ENCODE measurements around the gene NBAS. TPM values are rescaled to one million over a fixed set of nuclear protein-coding genes. Genes with fewer than 3 reads are reported as not detected.
A peak's percentile ranks its signal among the peaks of the same experiment; 100 is the strongest.

NBAS gene
- total and polyA plus RNA-seq, 7 experiments from 2014 or later = 18.6 to 41.6 (median 32.7) TPM

- H3K4me1 Mint-ChIP-seq = peaks cover 5 to 14% (median 12%) of the 10 kb centered on the region in 7 donors
- DNase-seq (peak in 2 of 9 donors; percentile 11 to 28), ATAC-seq (no peak)
- H3K27me3 Mint-ChIP-seq = peaks cover 0 to 15% (median 0%) of the 10 kb centered on the region in 5 donors
- Histone ChIP-seq H3K27ac (ENCODE audit: low read depth, low read length) (no peak overlapping the region), H3K27me3 (ENCODE audit: control insufficient read depth in 2 of 2, insufficient read depth in 2 of 2, low read length in 2 of 2) (no peaks in the 10 kb centered on the region), H3K4me3 (ENCODE audit: low read length) (no peak overlapping the region), H3K36me3 (ENCODE audit: control insufficient read depth in 2 of 3, insufficient read depth in 3 of 3, low read length in 3 of 3) (no peaks in the 10 kb centered on the region), H3K9me3 (ENCODE audit: control insufficient read depth in 2 of 3, low read length in 3 of 3) (no peaks in the 10 kb centered on the region), H3K4me1 (ENCODE audit: control insufficient read depth in 2 of 2, insufficient read depth in 2 of 2, low read length in 2 of 2) (peaks cover 0 to 8% of the 10 kb centered on the region in 2 donors)
- POLR2A ChIA-PET = no interaction called here
- no peaks in the 10 kb centered on the region for H3K36me3 Mint-ChIP-seq
- CTCF ChIA-PET = interaction anchor here (0.7 kb wide), 1 partner anchor 164 kb away, joined by 3 read pairs; no protein-coding TSS in a partner anchor
- H3K9me3 Mint-ChIP-seq = peaks cover 0 to 5% (median 0%) of the 10 kb centered on the region in 11 donors
- intact Hi-C loops (cut with micrococcal nuclease) = loop anchor here in 1 of 2 donors (1.0 kb wide), 1 partner anchor 256 kb away; no protein-coding TSS in a partner anchor
- no peak overlapping the region for H3K27ac Mint-ChIP-seq
- H3K4me3 Mint-ChIP-seq = no peak overlapping the region
Observed at GRCh38 chr2:15159751-15160177, 401.4 kb downstream of the NBAS start.

DNA sequence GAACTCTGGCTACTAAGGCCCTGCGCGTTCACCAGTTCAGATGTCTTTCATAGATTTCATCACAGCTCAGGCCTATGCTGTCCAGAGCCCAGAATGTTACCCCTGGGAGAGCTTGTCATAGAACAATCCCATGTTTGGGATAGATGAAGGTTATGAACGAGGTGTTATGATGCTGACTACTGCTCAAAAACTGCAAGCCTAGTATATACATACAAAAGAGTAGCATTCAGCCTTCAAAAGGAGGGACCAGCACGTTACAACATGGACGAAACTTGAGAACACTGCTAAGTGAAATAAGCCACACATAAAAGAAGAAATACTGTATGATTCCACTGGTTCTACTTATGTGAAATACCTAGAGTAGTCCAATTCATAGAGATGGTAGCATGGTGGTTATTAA, 401.9 kb downstream of the NBAS start:
- peaks cover 5 to 14% (median 12%) of the 10 kb centered on the region in 7 donors for H3K4me1 Mint-ChIP-seq
- no peak overlapping the region for H3K27ac Mint-ChIP-seq
- POLR2A ChIA-PET = no interaction called here
- no peaks in the 10 kb centered on the region for H3K36me3 Mint-ChIP-seq
- H3K27me3 Mint-ChIP-seq = peaks cover 0 to 15% (median 0%) of the 10 kb centered on the region in 5 donors
- Histone ChIP-seq H3K27me3 (ENCODE audit: control insufficient read depth in 2 of 2, insufficient read depth in 2 of 2, low read length in 2 of 2) (no peaks in the 10 kb centered on the region), H3K4me3 (ENCODE audit: low read length) (no peak overlapping the region), H3K36me3 (ENCODE audit: control insufficient read depth in 2 of 3, insufficient read depth in 3 of 3, low read length in 3 of 3) (no peaks in the 10 kb centered on the region), H3K4me1 (ENCODE audit: control insufficient read depth in 2 of 2, insufficient read depth in 2 of 2, low read length in 2 of 2) (peaks cover 0 to 8% of the 10 kb centered on the region in 2 donors), H3K27ac (ENCODE audit: low read depth, low read length) (no peak overlapping the region), H3K9me3 (ENCODE audit: control insufficient read depth in 2 of 3, low read length in 3 of 3) (no peaks in the 10 kb centered on the region)
- DNase-seq (no peak), ATAC-seq (no peak)
- intact Hi-C loops (cut with micrococcal nuclease) = loop anchor here in 1 of 2 donors (1.0 kb wide), 1 partner anchor 256 kb away; no protein-coding TSS in a partner anchor
- CTCF ChIA-PET = no interaction called here
- no peak overlapping the region for H3K4me3 Mint-ChIP-seq
- H3K9me3 Mint-ChIP-seq = peaks cover 0 to 5% (median 0%) of the 10 kb centered on the region in 11 donors

- ATAC-seq (no peak), DNase-seq (no peak)
- Mint-ChIP-seq H3K4me3 (no peak overlapping the region), H3K9me3 (peaks cover 0 to 5% (median 0%) of the 10 kb centered on the region in 11 donors), H3K36me3 (no peaks in the 10 kb centered on the region), H3K4me1 (peaks cover 5 to 14% (median 12%) of the 10 kb centered on the region in 7 donors), H3K27me3 (peaks cover 0 to 15% (median 0%) of the 10 kb centered on the region in 5 donors), H3K27ac (no peak overlapping the region)
- Histone ChIP-seq H3K4me1 (ENCODE audit: control insufficient read depth in 2 of 2, insufficient read depth in 2 of 2, low read length in 2 of 2) (peaks cover 0 to 8% of the 10 kb centered on the region in 2 donors), H3K9me3 (ENCODE audit: control insufficient read depth in 2 of 3, low read length in 3 of 3) (no peaks in the 10 kb centered on the region), H3K27me3 (ENCODE audit: control insufficient read depth in 2 of 2, insufficient read depth in 2 of 2, low read length in 2 of 2) (no peaks in the 10 kb centered on the region), H3K36me3 (ENCODE audit: control insufficient read depth in 2 of 3, insufficient read depth in 3 of 3, low read length in 3 of 3) (no peaks in the 10 kb centered on the region), H3K4me3 (ENCODE audit: low read length) (no peak overlapping the region), H3K27ac (ENCODE audit: low read depth, low read length) (no peak overlapping the region)
- ChIA-PET POLR2A (no interaction called here), CTCF (no interaction called here)
- intact Hi-C loops (cut with micrococcal nuclease) = no loop called here
Observed at GRCh38 chr2:15158532-15158931, 402.6 kb downstream of the NBAS start.

DNA sequence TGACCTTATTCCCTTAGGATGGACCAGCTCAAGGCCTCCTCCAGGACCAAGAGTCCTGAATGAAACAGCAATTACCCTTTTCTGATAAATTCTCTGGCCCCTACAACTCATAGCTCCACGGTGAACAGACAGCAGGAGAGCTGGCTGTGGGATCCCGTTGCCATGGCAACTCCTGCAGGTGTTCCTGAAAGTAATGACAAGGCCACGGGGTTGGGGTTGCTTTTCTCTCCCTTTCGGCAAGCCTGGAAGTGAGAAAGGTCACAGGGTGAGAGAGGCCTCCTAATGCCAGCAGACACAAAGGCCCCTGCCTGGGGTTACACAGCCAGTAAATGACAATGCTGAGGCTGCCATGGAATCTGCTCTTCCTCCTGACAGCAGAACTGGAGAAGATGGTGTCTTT, 403.0 kb downstream of the NBAS start:
- DNase-seq (no peak), ATAC-seq (no peak)
- intact Hi-C loops (cut with micrococcal nuclease) = no loop called here
- Mint-ChIP-seq H3K27ac (no peak overlapping the region), H3K4me1 (peaks cover 5 to 14% (median 12%) of the 10 kb centered on the region in 7 donors), H3K36me3 (no peaks in the 10 kb centered on the region), H3K9me3 (peaks cover 0 to 5% (median 0%) of the 10 kb centered on the region in 11 donors), H3K27me3 (peaks cover 0 to 15% (median 0%) of the 10 kb centered on the region in 5 donors), H3K4me3 (no peak overlapping the region)
- H3K27me3 ChIP-seq (ENCODE audit: control insufficient read depth in 2 of 2, insufficient read depth in 2 of 2, low read length in 2 of 2) = no peaks in the 10 kb centered on the region
- POLR2A ChIA-PET = no interaction called here
- no peaks in the 10 kb centered on the region for H3K9me3 ChIP-seq (ENCODE audit: control insufficient read depth in 2 of 3, low read length in 3 of 3)
- peaks cover 0 to 8% of the 10 kb centered on the region in 2 donors for H3K4me1 ChIP-seq (ENCODE audit: control insufficient read depth in 2 of 2, insufficient read depth in 2 of 2, low read length in 2 of 2)
- H3K27ac ChIP-seq (ENCODE audit: low read depth, low read length) = no peak overlapping the region
- no peak overlapping the region for H3K4me3 ChIP-seq (ENCODE audit: low read length)
- CTCF ChIA-PET = no interaction called here
- H3K36me3 ChIP-seq (ENCODE audit: control insufficient read depth in 2 of 3, insufficient read depth in 3 of 3, low read length in 3 of 3) = no peaks in the 10 kb centered on the region

DNA sequence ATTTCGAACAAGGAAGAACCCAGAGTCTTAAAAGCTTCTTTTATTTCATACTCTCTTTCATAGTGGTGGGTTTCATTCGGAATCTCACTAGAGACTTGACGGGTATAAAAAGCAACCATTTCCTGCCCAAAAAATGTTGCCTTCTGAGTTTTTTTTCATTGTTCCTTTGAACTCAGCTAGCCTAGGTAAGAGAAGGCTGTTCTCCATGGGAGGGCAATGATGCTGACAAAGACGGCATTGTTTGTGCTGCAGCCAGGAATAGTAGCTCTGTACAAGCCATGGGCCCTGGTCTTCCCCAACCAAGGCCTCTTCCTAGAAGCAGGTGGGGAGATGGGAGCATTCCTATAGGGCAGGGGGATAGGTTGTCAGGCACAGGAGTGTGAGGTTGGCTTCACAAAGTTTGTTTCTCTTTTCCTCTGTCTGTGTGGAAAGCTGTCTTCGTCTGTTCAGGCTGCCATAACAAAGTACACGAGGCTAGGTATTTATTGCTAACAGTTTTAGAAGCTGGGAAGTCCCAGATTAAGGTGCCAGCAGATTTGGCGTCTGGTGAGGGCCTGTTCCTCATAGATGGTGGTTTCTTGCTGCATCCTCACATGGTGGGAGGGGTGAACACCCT, 405.1 kb downstream of the NBAS start:
- H3K4me3 Mint-ChIP-seq = peak overlapping the region in 4 of 10 donors; percentile 9 to 39 (median 25)

GRCh38 chr2:15154297-15154696, 406.8 kb downstream of the NBAS start:
- Histone ChIP-seq H3K36me3 (ENCODE audit: control insufficient read depth in 2 of 3, insufficient read depth in 3 of 3, low read length in 3 of 3) (no peaks in the 10 kb centered on the region), H3K9me3 (ENCODE audit: control insufficient read depth in 2 of 3, low read length in 3 of 3) (no peaks in the 10 kb centered on the region), H3K4me1 (ENCODE audit: control insufficient read depth in 2 of 2, insufficient read depth in 2 of 2, low read length in 2 of 2) (peaks cover 0 to 8% of the 10 kb centered on the region in 2 donors), H3K4me3 (ENCODE audit: low read length) (no peak overlapping the region), H3K27me3 (ENCODE audit: control insufficient read depth in 2 of 2, insufficient read depth in 2 of 2, low read length in 2 of 2) (no peaks in the 10 kb centered on the region), H3K27ac (ENCODE audit: low read depth, low read length) (no peak overlapping the region)
- H3K27ac Mint-ChIP-seq = no peak overlapping the region
- intact Hi-C loops (cut with micrococcal nuclease) = no loop called here
- H3K4me3 Mint-ChIP-seq = no peak overlapping the region
- ATAC-seq (no peak), DNase-seq (no peak)
- H3K36me3 Mint-ChIP-seq = peaks cover 0 to 4% (median 0%) of the 10 kb centered on the region in 5 donors
- H3K4me1 Mint-ChIP-seq = peaks cover 5 to 14% (median 12%) of the 10 kb centered on the region in 7 donors
- H3K27me3 Mint-ChIP-seq = peaks cover 0 to 5% (median 0%) of the 10 kb centered on the region in 5 donors
- ChIA-PET CTCF (no interaction called here), POLR2A (interaction anchor here (0.6 kb wide), 1 partner anchor 390 kb away, joined by 3 read pairs; no protein-coding TSS in a partner anchor)
- H3K9me3 Mint-ChIP-seq = peaks cover 0 to 7% (median 0%) of the 10 kb centered on the region in 11 donors

More for the DNA sequence above, 405.1 kb downstream of the NBAS start:
- H3K4me3 ChIP-seq (ENCODE audit: low read length) = no peak overlapping the region
- CTCF ChIA-PET = interaction anchor here (1.4 kb wide), 1 partner anchor 11 kb away, joined by 3 read pairs; no protein-coding TSS in a partner anchor
- peaks cover 0 to 8% of the 10 kb centered on the region in 2 donors for H3K4me1 ChIP-seq (ENCODE audit: control insufficient read depth in 2 of 2, insufficient read depth in 2 of 2, low read length in 2 of 2)
- no peaks in the 10 kb centered on the region for H3K36me3 ChIP-seq (ENCODE audit: control insufficient read depth in 2 of 3, insufficient read depth in 3 of 3, low read length in 3 of 3)
- Mint-ChIP-seq H3K4me1 (peaks cover 5 to 14% (median 12%) of the 10 kb centered on the region in 7 donors), H3K9me3 (peaks cover 0 to 7% (median 0%) of the 10 kb centered on the region in 11 donors), H3K27me3 (peaks cover 0 to 5% (median 0%) of the 10 kb centered on the region in 5 donors), H3K27ac (peak overlapping the region in 6 of 9 donors; percentile 9 to 75 (median 40)), H3K36me3 (peaks cover 0 to 4% (median 0%) of the 10 kb centered on the region in 5 donors)
- DNase-seq (peak in 3 of 9 donors; percentile 31 to 42 (median 37)), ATAC-seq (peak; percentile 19)
- no peaks in the 10 kb centered on the region for H3K9me3 ChIP-seq (ENCODE audit: control insufficient read depth in 2 of 3, low read length in 3 of 3)
- H3K27me3 ChIP-seq (ENCODE audit: control insufficient read depth in 2 of 2, insufficient read depth in 2 of 2, low read length in 2 of 2) = no peaks in the 10 kb centered on the region
- intact Hi-C loops (cut with micrococcal nuclease) = no loop called here
- H3K27ac ChIP-seq (ENCODE audit: low read depth, low read length) = no peak overlapping the region
- POLR2A ChIA-PET = no interaction called here
